DND-41 (cell line): Measurements from ENCODE around the gene ZSWIM8.

Experiments used
- ATAC-seq: fragments of 200-7000 bp; cut with Tn5 transposase; 3 replicates; pipeline ENCODE4 v1.9.1; 2021; ENCODE audit warnings: low read depth; ENCODE audit not compliant: insufficient read depth
- DNase-seq: peaks from one replicate; pipeline ENCODE4 v3.0.0-alpha.2; 2020
- H2AFZ ChIP-seq: 2 replicates; pipeline ENCODE4 v1.6.0; 2012; ENCODE audit warnings: low read depth, low read length
- H3K27ac ChIP-seq: 2 replicates; pipeline ENCODE4 v1.5.1; 2012; ENCODE audit warnings: low read length, inconsistent platforms
- H3K27me3 ChIP-seq: fragments of 200-600 bp; sonication (generic); 2 replicates; pipeline ENCODE4 v1.6.0; 2012; ENCODE audit warnings: low read length, mild to moderate bottlenecking, inconsistent platforms; ENCODE audit not compliant: insufficient read depth, poor library complexity
- H3K36me3 ChIP-seq: 2 replicates; pipeline ENCODE4 v1.5.1; 2012; ENCODE audit warnings: low read length, inconsistent platforms; ENCODE audit not compliant: insufficient read depth
- H3K4me1 ChIP-seq: 2 replicates; pipeline ENCODE4 v1.5.1; 2012; ENCODE audit warnings: mild to moderate bottlenecking, low read length; ENCODE audit not compliant: insufficient read depth
- H3K4me2 ChIP-seq: 2 replicates; pipeline ENCODE4 v1.6.0; 2012; ENCODE audit warnings: mild to moderate bottlenecking, moderate library complexity, low read length, inconsistent platforms; ENCODE audit not compliant: insufficient read depth
- H3K4me3 ChIP-seq, 2 experiments: fragments of 200-600 bp in 1 of 2; shearing (Covaris generic) in 1 of 2; 2 replicates each; pipeline ENCODE4 v1.5.1; 2012 to 2016; ENCODE audit warnings: inconsistent platforms in 2 of 2, low read length in 2 of 2, mild to moderate bottlenecking in 2 of 2, low read depth in 1 of 2, moderate library complexity in 1 of 2
- H3K79me2 ChIP-seq: 2 replicates; pipeline ENCODE4 v1.6.0; 2012; ENCODE audit warnings: low read length, inconsistent platforms; ENCODE audit not compliant: insufficient read depth
- H3K9ac ChIP-seq: 2 replicates; pipeline ENCODE4 v1.6.0; 2012; ENCODE audit warnings: low read depth, mild to moderate bottlenecking, inconsistent platforms, low read length, moderate library complexity
- H3K9me3 ChIP-seq: 2 replicates; pipeline ENCODE4 v1.5.1; 2012; ENCODE audit warnings: low read length, moderate library complexity, mild to moderate bottlenecking, inconsistent platforms; ENCODE audit not compliant: insufficient read depth, severe bottlenecking
- H4K20me1 ChIP-seq: 2 replicates; pipeline ENCODE4 v1.6.0; 2012; ENCODE audit warnings: low read length; ENCODE audit not compliant: insufficient read depth
- CTCF ChIP-seq: IDR thresholded peaks from 2 replicates; pipeline ENCODE4 v1.5.1; 2012; ENCODE audit warnings: borderline replicate concordance, low read length, moderate library complexity, mild to moderate bottlenecking; ENCODE audit not compliant: poor library complexity, severe bottlenecking; ENCODE audit errors: extremely low read depth
- EZH2 ChIP-seq: IDR thresholded peaks from 3 replicates; pipeline ENCODE4 v1.6.1; 2012; ENCODE audit warnings: borderline replicate concordance, low read depth, mild to moderate bottlenecking, moderate library complexity, low read length, inconsistent platforms; ENCODE audit not compliant: severe bottlenecking

ZSWIM8 gene

GRCh38 chr10:73798927-73799560 lies 13.6 kb downstream of the ZSWIM8 start:
- H3K9ac ChIP-seq: no peak overlapping the region
- H3K27me3 ChIP-seq: no peaks in the 10 kb centered on the region
- H3K36me3 ChIP-seq: peaks cover 90% of the 10 kb centered on the region
- TF ChIP-seq EZH2: no peak
- no peak for TF ChIP-seq CTCF
- no peaks in the 10 kb centered on the region for H3K9me3 ChIP-seq
- no peak overlapping the region for H3K4me2 ChIP-seq
- no peak overlapping the region for H3K4me3 ChIP-seq
- DNase-seq (no peak), ATAC-seq (peak; percentile 39)
- H4K20me1 ChIP-seq: peaks cover 10% of the 10 kb centered on the region
- H3K79me2 ChIP-seq: no peaks in the 10 kb centered on the region
- H2AFZ ChIP-seq: no peak overlapping the region
- H3K27ac ChIP-seq: no peak overlapping the region
- no peaks in the 10 kb centered on the region for H3K4me1 ChIP-seq

DNA sequence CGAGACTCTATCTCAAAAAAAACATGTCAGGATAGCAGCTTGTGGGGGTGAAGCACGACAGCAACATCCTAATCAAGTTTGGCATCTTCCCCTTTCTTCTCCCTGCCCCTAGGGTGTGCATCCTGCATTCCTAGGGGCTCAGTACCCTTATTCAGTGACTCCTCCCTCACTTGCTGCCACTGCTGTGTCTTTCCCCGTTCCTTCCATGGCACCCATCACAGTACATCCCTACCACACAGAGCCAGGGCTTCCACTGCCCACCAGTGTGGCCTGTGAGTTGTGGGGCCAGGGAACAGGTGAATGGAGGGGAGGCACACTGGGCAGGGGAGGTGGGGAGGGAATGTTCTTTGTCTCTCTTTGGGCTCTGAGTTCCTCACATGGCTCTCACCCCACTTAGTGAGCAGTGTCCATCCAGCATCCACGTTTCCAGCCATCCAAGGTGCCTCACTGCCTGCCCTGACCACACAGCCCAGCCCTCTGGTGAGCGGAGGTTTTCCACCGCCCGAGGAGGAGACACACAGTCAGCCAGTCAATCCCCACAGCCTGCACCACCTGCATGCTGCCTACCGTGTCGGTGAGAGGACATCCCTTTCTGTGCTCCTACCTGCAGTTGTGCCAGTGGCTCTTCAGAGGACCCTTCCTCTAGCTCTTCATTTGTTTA lies 14.6 kb downstream of the ZSWIM8 start:
- H3K79me2 ChIP-seq: no peaks in the 10 kb centered on the region
- H3K9ac ChIP-seq: no peak overlapping the region
- H3K27me3 ChIP-seq: no peaks in the 10 kb centered on the region
- TF ChIP-seq EZH2 (no peak), CTCF (no peak)
- H4K20me1 ChIP-seq: peaks cover 10% of the 10 kb centered on the region
- DNase-seq (no peak), ATAC-seq (peak; percentile 8; the same call in 1 of the 3 replicates)
- no peak overlapping the region for H2AFZ ChIP-seq
- peaks cover 87% of the 10 kb centered on the region for H3K36me3 ChIP-seq
- no peak overlapping the region for H3K4me3 ChIP-seq
- H3K27ac ChIP-seq: no peak overlapping the region
- H3K9me3 ChIP-seq: no peaks in the 10 kb centered on the region
- no peaks in the 10 kb centered on the region for H3K4me1 ChIP-seq
- H3K4me2 ChIP-seq: no peak overlapping the region

- peaks cover 10% of the 10 kb centered on the region for H4K20me1 ChIP-seq
- no peak overlapping the region for H3K27ac ChIP-seq
- H3K36me3 ChIP-seq: peaks cover 87% of the 10 kb centered on the region
- no peaks in the 10 kb centered on the region for H3K27me3 ChIP-seq
- H3K4me3 ChIP-seq: no peak overlapping the region
- no peak overlapping the region for H2AFZ ChIP-seq
- TF ChIP-seq EZH2 (no peak), CTCF (no peak)
- no peaks in the 10 kb centered on the region for H3K4me1 ChIP-seq
- H3K4me2 ChIP-seq: no peak overlapping the region
- H3K79me2 ChIP-seq: no peaks in the 10 kb centered on the region
- H3K9ac ChIP-seq: no peak overlapping the region
- H3K9me3 ChIP-seq: no peaks in the 10 kb centered on the region
- DNase-seq: no peak
- ATAC-seq: peak; percentile 10; the same call in 1 of the 3 replicates
Measured at GRCh38 chr10:73800560-73801252, 15.3 kb downstream of the ZSWIM8 start.
